Adrenal gland (tissue), 12 donors: ENCODE data around the gene ESYT1. TPM values are rescaled to one million over a fixed set of nuclear protein-coding genes. Genes with fewer than 3 reads are reported as not detected.
"Not testable (repeated sequence)": the region's sequence is repeated elsewhere in the genome, so short reads cannot be mapped to it uniquely, and the experiment has no call there.

ENCODE experiments used
- DNase-seq, 7 donors: peaks; one replicate each; pipeline ENCODE4 v3.0.0-alpha.2; 2019 to 2020
- H3K27ac ChIP-seq, 5 donors: fragments of 200-600 bp; sonication (generic) in 4 of 5; 1 replicate in 3 of 5; 2 replicates in 2 of 5; pipeline versions ENCODE4 v1.5.1 to v1.8.0; 2016 to 2020; ENCODE audit warnings: mild to moderate bottlenecking in 1 of 5
- H3K27me3 ChIP-seq: fragments of 200-600 bp; 2 replicates; pipeline ENCODE4 v1.8.0; 2021
- H3K36me3 ChIP-seq, 2 donors: fragments of 200-600 bp; replicated peaks in 1 of 2; 1 replicate in 1 of 2; 2 replicates in 1 of 2; pipeline versions ENCODE4 v1.5.1 to v1.8.0; 2018 to 2022
- H3K4me1 ChIP-seq, 2 donors: fragments of 200-600 bp; replicated peaks in 1 of 2; 1 replicate in 1 of 2; 2 replicates in 1 of 2; pipeline versions ENCODE4 v1.5.1 to v1.8.0; 2018 to 2021
- H3K4me3 ChIP-seq, 4 donors: fragments of 200-600 bp; sonication (generic) in 3 of 4; one replicate each; pipeline ENCODE4 v1.5.1; 2016 to 2018
- H3K9me3 ChIP-seq, 3 donors: fragments of 200-600 bp; sonication (generic) in 1 of 3; replicated peaks in 1 of 3; 1 replicate in 2 of 3; 2 replicates in 1 of 3; pipeline versions ENCODE4 v1.5.1 to v1.8.0; 2016 to 2021
- POLR2A ChIP-seq, 2 donors: fragments of 450-650 bp; IDR thresholded peaks; one replicate each; pipeline ENCODE4 v1.6.1; 2017; ENCODE audit warnings: antibody characterized with exemption in 2 of 2, mild to moderate bottlenecking in 2 of 2, moderate library complexity in 1 of 2
- WGBS, 4 donors: extraction: QIAGEN DNeasy Blood & Tissue Kit in 2 of 4; methylation state at CpG; one replicate each; pipeline versions ENCODE4 v1.1.5 to v1.1.7; 2013 to 2017; 5-methylcytosine and 5-hydroxymethylcytosine counted together
- intact Hi-C, 2 donors: fragments of 100-400 bp; cut with DNase I; formaldehyde crosslinking; loops; one replicate each; pipeline versions ENCODE4 v1.14.1 to v1.15.0; 2022 to 2023
- polyA plus RNA-seq, 3 donors: library from polyadenylated mRNA; stranded (reverse); fragments of 200-250 nt in 2 of 3; fragments of 350-450 nt in 1 of 3; fragmentation: Illumina TruSeq in 1 of 3; extraction: RNeasy Lipid Tissue Mini Kit (QIAGEN cat#74804) in 1 of 3; gene quantifications; one replicate each; pipeline ENCODE4 v1.2.3, GENCODE V29; 2013 to 2014
- total RNA-seq, 9 donors: library from RNA; depleted of rRNA in 4 of 9; stranded (reverse); fragments of >200 nt in 4 of 9; fragments of 120-200 nt in 1 of 9; fragmentation: NEBNext Ultra II Directional in 1 of 9; extraction: Animal tissue kit (Norgen Biotek cat#: 25700) in 1 of 9; gene quantifications; one replicate each; pipeline versions ENCODE4 v1.1.0 to v1.2.4, GENCODE V29; 2013 to 2023
- TF ChIP-seq, protein P1 (sequence below), 6 experiments: fragments of 450-650 bp in 4 of 6; fragments of 200-600 bp in 2 of 6; sonication (generic) in 1 of 6; IDR thresholded peaks; 1 replicate in 5 of 6; 2 replicates in 1 of 6; pipeline versions ENCODE4 v1.5.1 to v1.8.0; 2016 to 2021; ENCODE audit warnings: antibody characterized with exemption in 6 of 6, mild to moderate bottlenecking in 2 of 6, moderate library complexity in 1 of 6
- donor health status: healthy with polysubstance abuse.
- donor health status: Bipolar disorder and iron deficiency.
- donor health status: DM: yes; HTN: yes; CAD: no.
- donor health status: DM: no; HTN: no; CAD: no.
- donor health status: DM: no; HTN: no; CAD: no.
- donor health status: DM: yes; HTN: yes; CAD: no.

The ESYT1 gene
- total and polyA plus RNA-seq, 12 donors, result 26.3 to 156 (median 117) TPM

GRCh38 chr12:56110571-56110970 is 17.5 kb upstream of the ESYT1 start:
- no peak overlapping the region for H3K4me3 ChIP-seq
- H3K36me3 ChIP-seq, result peaks cover 0 to 74% of the 10 kb centered on the region in 2 donors
- no peak overlapping the region for H3K27ac ChIP-seq
- DNase-seq, result no peak
- peaks cover 7 to 15% of the 10 kb centered on the region in 2 donors for H3K4me1 ChIP-seq
- intact Hi-C loops, result no loop called here
- WGBS, 4 donors, result 84 to 94% (median 92%) methylated on average over 5 of the region's 5 CpGs
- no peaks in the 10 kb centered on the region for H3K27me3 ChIP-seq
- no peak for TF ChIP-seq POLR2A (IDR thresholded peaks at IDR 0.05)
- TF ChIP-seq, protein P1, sequence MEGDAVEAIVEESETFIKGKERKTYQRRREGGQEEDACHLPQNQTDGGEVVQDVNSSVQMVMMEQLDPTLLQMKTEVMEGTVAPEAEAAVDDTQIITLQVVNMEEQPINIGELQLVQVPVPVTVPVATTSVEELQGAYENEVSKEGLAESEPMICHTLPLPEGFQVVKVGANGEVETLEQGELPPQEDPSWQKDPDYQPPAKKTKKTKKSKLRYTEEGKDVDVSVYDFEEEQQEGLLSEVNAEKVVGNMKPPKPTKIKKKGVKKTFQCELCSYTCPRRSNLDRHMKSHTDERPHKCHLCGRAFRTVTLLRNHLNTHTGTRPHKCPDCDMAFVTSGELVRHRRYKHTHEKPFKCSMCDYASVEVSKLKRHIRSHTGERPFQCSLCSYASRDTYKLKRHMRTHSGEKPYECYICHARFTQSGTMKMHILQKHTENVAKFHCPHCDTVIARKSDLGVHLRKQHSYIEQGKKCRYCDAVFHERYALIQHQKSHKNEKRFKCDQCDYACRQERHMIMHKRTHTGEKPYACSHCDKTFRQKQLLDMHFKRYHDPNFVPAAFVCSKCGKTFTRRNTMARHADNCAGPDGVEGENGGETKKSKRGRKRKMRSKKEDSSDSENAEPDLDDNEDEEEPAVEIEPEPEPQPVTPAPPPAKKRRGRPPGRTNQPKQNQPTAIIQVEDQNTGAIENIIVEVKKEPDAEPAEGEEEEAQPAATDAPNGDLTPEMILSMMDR (IDR thresholded peaks at IDR 0.05), result no peak
- no peaks in the 10 kb centered on the region for H3K9me3 ChIP-seq

- TF ChIP-seq POLR2A (IDR thresholded peaks at IDR 0.05), result no peak
- TF ChIP-seq, protein P1 (IDR thresholded peaks at IDR 0.05), result no peak
- Histone ChIP-seq H3K9me3 (no peaks in the 10 kb centered on the region), H3K4me3 (no peak overlapping the region), H3K4me1 (peaks cover 7 to 10% of the 10 kb centered on the region in 2 donors), H3K36me3 (peaks cover 0 to 48% of the 10 kb centered on the region in 2 donors), H3K27me3 (no peaks in the 10 kb centered on the region), H3K27ac (no peak overlapping the region)
- WGBS, 4 donors, result 83 to 91% (median 89%) methylated on average over 1 of the region's 1 CpG
- no peak for DNase-seq
- intact Hi-C loops, result no loop called here
Measured at GRCh38 chr12:56114084-56114483, 14.0 kb upstream of the ESYT1 start.

DNA sequence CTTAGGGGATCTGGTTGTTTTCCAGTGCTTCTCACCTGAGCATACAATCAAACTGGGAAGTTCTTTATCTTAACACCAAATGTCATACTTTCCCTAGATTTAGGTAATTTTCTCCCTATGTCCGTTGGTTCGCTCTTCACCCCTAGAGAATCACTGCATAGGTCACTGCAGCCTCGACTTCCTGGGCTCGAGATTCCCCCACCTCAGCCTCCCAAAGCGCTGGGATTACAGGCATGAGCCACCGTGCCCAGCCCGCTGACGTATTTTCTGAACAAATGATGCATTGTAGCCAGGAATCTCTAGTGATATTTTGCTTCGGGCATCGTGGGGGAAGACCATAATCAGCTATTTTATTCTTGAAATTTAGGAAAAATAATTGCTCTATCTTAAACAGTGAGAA is 12.7 kb upstream of the ESYT1 start:
- no peaks in the 10 kb centered on the region for H3K27me3 ChIP-seq
- peak overlapping the region in 3 of 4 donors; percentile 22 to 76 (median 41) for H3K4me3 ChIP-seq
- no peaks in the 10 kb centered on the region for H3K9me3 ChIP-seq
- 48 to 60% (median 51%) methylated on average over 10 of the region's 10 CpGs for WGBS, 4 donors
- H3K4me1 ChIP-seq, result peaks cover 19 to 22% of the 10 kb centered on the region in 2 donors
- peak overlapping the region in 3 of 5 donors; percentile 84 to 97 (median 94) for H3K27ac ChIP-seq
- DNase-seq, result peak in 4 of 7 donors; percentile 21 to 69 (median 43)
- H3K36me3 ChIP-seq, result peaks cover 0 to 36% of the 10 kb centered on the region in 2 donors
- intact Hi-C loops, result no loop called here
- TF ChIP-seq, protein P1 (IDR thresholded peaks at IDR 0.05), result no peak
- no peak for TF ChIP-seq POLR2A (IDR thresholded peaks at IDR 0.05)

- Histone ChIP-seq H3K9me3 (no peaks in the 10 kb centered on the region), H3K27me3 (no peaks in the 10 kb centered on the region), H3K27ac (peak within 1 kb of the TSS; percentile 88 to 98 (median 96)), H3K36me3 (peaks cover 0 to 33% of the 10 kb centered on the region in 2 donors), H3K4me3 (peak within 1 kb of the TSS in 3 of 4 donors; percentile 41 to 76 (median 71)), H3K4me1 (peaks cover 31 to 34% of the 10 kb centered on the region in 2 donors)
- peak; percentile 90 to 93 for TF ChIP-seq POLR2A (IDR thresholded peaks at IDR 0.05)
- TF ChIP-seq, protein P1 (IDR thresholded peaks at IDR 0.05), result peak in 2 of 6 experiments; percentile 6 to 25
- DNase-seq, result peak; percentile 91 to 99 (median 96)
- 0 to 1% (median 0%) methylated on average over 34 of the region's 34 CpGs for WGBS, 4 donors
- intact Hi-C loops, result no loop called here
Measured at GRCh38 chr12:56116267-56117081, 11.6 kb upstream of the ESYT1 start, which contains the start of gene RPL41. TSS of gene RPL41 (plus strand) at chr12:56116633.

DNA sequence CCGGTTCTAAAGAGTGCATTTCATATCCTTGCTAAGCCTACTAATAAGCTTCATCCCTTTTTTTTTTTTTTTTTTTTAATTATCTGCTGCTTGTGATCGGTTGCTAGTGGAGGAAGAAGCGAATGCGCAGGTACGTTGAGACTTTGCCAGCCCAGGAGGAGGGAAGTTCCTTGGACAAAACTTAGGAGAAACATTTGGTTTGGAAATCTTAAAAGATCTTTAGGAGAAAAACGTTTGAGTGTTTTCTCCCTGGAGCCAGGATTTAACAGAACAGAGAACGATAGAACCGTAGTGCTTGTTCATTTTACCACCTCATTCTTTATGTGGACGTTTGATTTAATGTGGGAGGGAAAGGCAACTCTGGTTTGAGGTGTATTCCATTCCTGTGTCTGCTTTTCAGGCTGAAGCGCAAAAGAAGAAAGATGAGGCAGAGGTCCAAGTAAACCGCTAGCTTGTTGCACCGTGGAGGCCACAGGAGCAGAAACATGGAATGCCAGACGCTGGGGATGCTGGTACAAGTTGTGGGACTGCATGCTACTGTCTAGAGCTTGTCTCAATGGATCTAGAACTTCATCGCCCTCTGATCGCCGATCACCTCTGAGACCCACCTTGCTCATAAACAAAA is 10.9 kb upstream of the ESYT1 start:
- peak in 3 of 7 donors; percentile 22 to 46 (median 33) for DNase-seq
- H3K4me3 ChIP-seq, result peak overlapping the region in 3 of 4 donors; percentile 41 to 76 (median 71)
- H3K27me3 ChIP-seq, intact Hi-C loops, H3K9me3 ChIP-seq: not testable (repeated sequence)
- WGBS, 4 donors, result 1 to 3% (median 2%) methylated on average over 12 to 16 of the region's 16 CpGs
- peaks cover 0 to 26% of the 10 kb centered on the region in 2 donors for H3K36me3 ChIP-seq
- peaks cover 31 to 34% of the 10 kb centered on the region in 2 donors for H3K4me1 ChIP-seq
- peak overlapping the region; percentile 88 to 98 (median 96) for H3K27ac ChIP-seq
